ENCODE data around the gene SPTBN1. TPM values are rescaled to one million over a fixed set of nuclear protein-coding genes. Genes with fewer than 3 reads are reported as not detected.

Gene SPTBN1
- total and polyA plus RNA-seq, 9 of the 15 experiments (the other 6 are each of a cell fraction or from before 2014, with no cell fraction given): 8.9 to 66.8 (median 31.4) TPM

- H3K4me2 ChIP-seq (ENCODE audit: insufficient read depth, low read length): peak overlapping the region; percentile 96
- H3K9me1 ChIP-seq (ENCODE audit: control insufficient read depth, insufficient read depth, low read length): no peaks in the 10 kb centered on the region
- H3K4me3 ChIP-seq: peak overlapping the region; percentile 78; the same call in 1 of the 2 replicates
- ChIA-PET POLR2A (interaction anchor here (5.0 kb wide), 1 partner anchor 9 kb away, joined by 28 read pairs; no protein-coding TSS in a partner anchor), CTCF (ENCODE audit: low intra/inter-chr PET ratio) (no interaction called here)
- no TSS peak for BruUV-seq (replicated peaks)
- TF ChIP-seq ZNF583 (CRISPR knock-in tag; IDR thresholded peaks at IDR 0.05) (no peak), HCFC1 (IDR thresholded peaks at IDR 0.05; ENCODE audit: low read depth, low read length) (no peak), ATF2 (CRISPR knock-in tag; IDR thresholded peaks at IDR 0.05) (no peak), ZNF766 (CRISPR knock-in tag; conservative IDR thresholded peaks at IDR 0.05) (no peak), THAP7 (CRISPR knock-in tag; IDR thresholded peaks at IDR 0.05) (no peak), ZNF354B (CRISPR knock-in tag; IDR thresholded peaks at IDR 0.05) (no peak), ZNF445 (CRISPR knock-in tag; IDR thresholded peaks at IDR 0.05; ENCODE audit: low read depth) (no peak), ETV1 (tag; conservative IDR thresholded peaks at IDR 0.05; ENCODE audit: low read depth) (no peak), ILF3 (IDR thresholded peaks at IDR 0.05; ENCODE audit: borderline replicate concordance) (no peak), ETS2 (tag; IDR thresholded peaks at IDR 0.05; ENCODE audit: borderline replicate concordance, poor library complexity, severe bottlenecking) (no peak), SAFB2 (IDR thresholded peaks at IDR 0.05; ENCODE audit: borderline replicate concordance, low read depth, low read length, severe bottlenecking) (no peak), TFAM (CRISPR knock-in tag; conservative IDR thresholded peaks at IDR 0.05) (no peak), CTBP1 (IDR thresholded peaks at IDR 0.05; ENCODE audit: borderline replicate concordance) (no peak), ADNP (tag; IDR thresholded peaks at IDR 0.05) (no peak), MXI1 (IDR thresholded peaks at IDR 0.05; ENCODE audit: low read depth, low read length) (no peak), PRMT5 (CRISPR knock-in tag; IDR thresholded peaks at IDR 0.05) (no peak)
- FAIRE-seq: no peak
- no peaks in the 10 kb centered on the region for H3K9me3 ChIP-seq (replicated peaks; ENCODE audit: control insufficient read depth, insufficient read depth, low read depth, low read length)
- peak overlapping the region; percentile 88; the same call in 2 of the 3 replicates for H3K27ac ChIP-seq (ENCODE audit: extremely low read depth, low read depth, low read length)
- in situ Hi-C loops (cut with MboI) (no loop called here), intact Hi-C loops (cut with micrococcal nuclease) (loop anchor here (1.0 kb wide), 1 partner anchor 10 kb away; no protein-coding TSS in a partner anchor)
- no peaks in the 10 kb centered on the region for H4K20me1 ChIP-seq (replicated peaks; ENCODE audit: control insufficient read depth, insufficient read depth, low read length)
- H3K9ac ChIP-seq (ENCODE audit: insufficient read depth in 1 of 2, low read depth in 2 of 2, low read length in 2 of 2): peak overlapping the region in 1 of 2 experiments; percentile 91; a peak in 2 of 4 replicates
- H3K4me1 ChIP-seq (replicated peaks in 1 of 2; ENCODE audit: control insufficient read depth in 2 of 2, insufficient read depth in 2 of 2, low read length in 2 of 2): peaks cover 18 to 28% of the 10 kb centered on the region in 2 experiments
- DNase-seq (ENCODE audit: extremely low read depth in 1 of 4, low spot score in 3 of 4): no peak
- WGBS (ENCODE audit: insufficient coverage, low coverage, missing lambda C conversion rate): 45% methylated on average over 1 of the region's 1 CpG
- peak overlapping the region; percentile 93 for H2AFZ ChIP-seq (ENCODE audit: low read depth, low read length)
- H3K27me3 ChIP-seq (ENCODE audit: control insufficient read depth in 2 of 2, insufficient read depth in 2 of 2, low read length in 2 of 2): no peaks in the 10 kb centered on the region
- ATAC-seq: no peak
- peaks cover 38% of the 10 kb centered on the region for H3K79me2 ChIP-seq (ENCODE audit: control insufficient read depth, insufficient read depth, low read length)
- 0 out of 3 replicates have a peak, but pooled peaks cover 2% of the 10 kb centered on the region for H3K36me3 ChIP-seq (ENCODE audit: control insufficient read depth, insufficient read depth, low read length)
These were observed 101.1 kb downstream of the SPTBN1 start for GRCh38 chr2:54557211-54557600.

Data from K562 (cell line).